Fibroblast of the aortic adventitia (primary cell): ENCODE results near the gene SH3D21. TPM values are rescaled to one million over a fixed set of nuclear protein-coding genes. Genes with fewer than 3 reads are reported as not detected.
A peak's percentile ranks its signal among the peaks of the same experiment; 100 is the strongest.

ENCODE experiments used
- DNase-seq: peaks from one replicate; pipeline ENCODE4 v3.0.0-alpha.2; 2010; ENCODE audit warnings: low read depth
- H3K4me3 ChIP-seq: 2 replicates; pipeline ENCODE4 v1.5.1; 2011; ENCODE audit warnings: low read depth, mild to moderate bottlenecking, control low read depth, low read length, moderate library complexity
- total RNA-seq: library from RNA; depleted of rRNA; stranded (reverse); fragments of >200 nt; gene quantifications from 2 replicates; pipeline ENCODE4 v1.2.3, GENCODE V29; 2012; ENCODE audit warnings: low replicate concordance
- TF ChIP-seq, protein P1 (sequence below): IDR thresholded peaks from 2 replicates; pipeline ENCODE4 v1.5.1; 2011; ENCODE audit warnings: mild to moderate bottlenecking, low read length, control low read depth, inconsistent platforms; ENCODE audit not compliant: insufficient read depth

Gene SH3D21
- total RNA-seq, 1 donor = 5.2 TPM

DNA sequence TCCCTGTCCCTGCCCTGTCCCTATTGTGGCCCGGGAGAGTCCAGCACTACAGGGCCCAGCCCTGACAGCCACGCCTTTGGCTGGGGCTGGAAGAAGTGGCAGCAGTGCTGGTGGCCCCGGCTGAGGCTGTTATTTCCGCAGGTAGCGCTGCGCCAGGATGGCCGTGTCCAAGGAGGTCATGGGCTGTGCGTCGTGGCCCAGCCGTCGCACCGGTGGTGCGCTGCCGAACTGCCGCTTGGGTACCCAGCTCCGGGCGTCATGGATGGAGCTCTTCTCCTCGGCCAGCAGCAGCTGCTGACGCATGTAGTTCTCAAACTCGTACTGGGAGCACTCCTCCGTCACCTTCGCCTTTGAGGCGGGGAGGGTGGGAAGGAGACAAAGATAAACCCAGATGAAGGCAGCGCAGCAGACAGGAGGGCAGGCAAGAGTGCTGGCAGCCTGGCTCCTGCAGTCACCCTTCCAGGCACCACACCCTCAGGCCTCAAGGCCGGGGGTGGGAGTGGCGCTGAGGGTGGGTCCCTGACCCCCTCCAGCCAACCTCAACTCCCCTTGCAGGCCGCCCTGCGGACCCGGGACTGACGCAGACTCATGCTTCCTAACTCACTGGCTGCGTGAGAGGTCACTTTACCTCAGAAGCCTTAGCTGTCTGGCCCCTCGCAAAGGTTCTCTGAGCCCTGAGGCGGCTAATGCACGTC, 35.6 kb downstream of the SH3D21 start:
- no peak for DNase-seq
- no peak overlapping the region for H3K4me3 ChIP-seq
- TF ChIP-seq, protein P1, sequence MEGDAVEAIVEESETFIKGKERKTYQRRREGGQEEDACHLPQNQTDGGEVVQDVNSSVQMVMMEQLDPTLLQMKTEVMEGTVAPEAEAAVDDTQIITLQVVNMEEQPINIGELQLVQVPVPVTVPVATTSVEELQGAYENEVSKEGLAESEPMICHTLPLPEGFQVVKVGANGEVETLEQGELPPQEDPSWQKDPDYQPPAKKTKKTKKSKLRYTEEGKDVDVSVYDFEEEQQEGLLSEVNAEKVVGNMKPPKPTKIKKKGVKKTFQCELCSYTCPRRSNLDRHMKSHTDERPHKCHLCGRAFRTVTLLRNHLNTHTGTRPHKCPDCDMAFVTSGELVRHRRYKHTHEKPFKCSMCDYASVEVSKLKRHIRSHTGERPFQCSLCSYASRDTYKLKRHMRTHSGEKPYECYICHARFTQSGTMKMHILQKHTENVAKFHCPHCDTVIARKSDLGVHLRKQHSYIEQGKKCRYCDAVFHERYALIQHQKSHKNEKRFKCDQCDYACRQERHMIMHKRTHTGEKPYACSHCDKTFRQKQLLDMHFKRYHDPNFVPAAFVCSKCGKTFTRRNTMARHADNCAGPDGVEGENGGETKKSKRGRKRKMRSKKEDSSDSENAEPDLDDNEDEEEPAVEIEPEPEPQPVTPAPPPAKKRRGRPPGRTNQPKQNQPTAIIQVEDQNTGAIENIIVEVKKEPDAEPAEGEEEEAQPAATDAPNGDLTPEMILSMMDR = no peak

DNA sequence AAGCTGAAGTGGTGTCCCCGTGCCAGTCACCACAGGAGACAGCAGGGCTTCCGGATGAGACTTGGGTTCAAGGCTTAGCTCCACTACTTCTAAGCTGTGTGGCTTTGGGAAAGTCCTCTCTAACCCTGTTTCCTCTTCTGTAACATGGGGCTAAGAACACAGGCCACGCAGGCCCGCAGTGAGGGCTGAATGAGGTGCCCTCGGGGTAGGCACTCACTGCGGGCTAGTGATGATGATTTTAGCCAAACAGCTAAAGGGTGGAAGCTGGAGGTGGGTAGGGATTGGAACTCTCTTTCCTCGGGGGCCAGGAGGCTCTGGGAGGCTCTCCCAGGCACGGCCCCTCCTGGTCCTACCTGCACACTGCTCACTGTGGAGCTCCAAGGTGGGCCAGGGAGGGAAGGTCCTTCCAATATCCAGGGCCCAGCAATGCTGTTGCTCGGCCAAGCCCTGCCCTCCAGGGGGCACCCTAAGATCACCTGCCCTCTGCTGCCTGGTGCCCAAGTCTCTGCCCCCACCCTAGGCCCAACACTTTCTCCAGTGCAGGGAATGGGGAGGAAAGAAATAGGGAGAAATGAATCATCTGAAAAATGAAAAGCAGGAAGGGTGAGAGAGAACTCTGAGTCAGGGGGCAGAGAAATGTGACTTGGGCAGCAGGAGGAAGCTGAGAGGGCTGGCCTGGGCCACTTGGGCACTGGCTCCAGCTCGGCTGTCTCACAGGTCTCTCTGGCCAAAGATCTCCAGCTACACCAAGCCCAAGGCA, 36.4 kb downstream of the SH3D21 start:
- TF ChIP-seq, protein P1 = peak; percentile 64
- DNase-seq = peak; percentile 71
- H3K4me3 ChIP-seq = no peak overlapping the region

DNA sequence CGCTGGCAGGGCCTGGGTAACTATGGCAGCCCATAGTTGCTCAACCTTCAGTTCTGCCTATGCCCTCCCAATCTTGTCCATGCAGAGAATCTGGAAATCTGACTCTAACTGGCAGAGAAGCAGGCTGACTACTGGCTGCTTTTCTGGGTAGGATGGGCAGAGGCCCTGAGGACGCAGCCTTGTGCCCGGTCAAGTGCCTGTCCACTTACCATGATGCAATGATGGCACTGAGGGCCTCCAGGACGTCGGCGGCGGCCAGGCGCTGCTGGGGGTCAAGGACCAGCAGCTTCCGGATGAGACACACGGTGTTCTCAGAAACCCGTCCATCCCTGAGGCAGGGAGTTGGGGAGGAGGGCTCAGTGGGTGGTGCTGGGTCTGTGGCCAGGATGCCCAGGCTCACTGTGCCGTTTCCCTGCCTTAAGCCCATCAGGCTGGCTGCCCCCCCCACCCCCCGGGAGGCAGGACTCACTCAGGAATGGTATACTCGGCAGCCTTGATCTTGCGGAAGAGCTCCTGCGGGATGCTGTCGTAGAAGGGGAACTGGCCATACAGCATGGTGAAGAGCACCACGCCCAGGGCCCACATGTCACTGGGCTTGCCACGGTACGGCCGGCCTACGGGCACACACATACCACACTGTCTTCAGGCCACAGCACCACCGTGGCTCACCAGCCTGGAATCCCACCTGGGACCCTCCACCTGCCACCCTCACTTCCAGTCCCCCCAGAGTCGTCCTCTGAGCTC, 37.7 kb downstream of the SH3D21 start:
- no peak overlapping the region for H3K4me3 ChIP-seq
- no peak for DNase-seq
- TF ChIP-seq, protein P1 = no peak

DNA sequence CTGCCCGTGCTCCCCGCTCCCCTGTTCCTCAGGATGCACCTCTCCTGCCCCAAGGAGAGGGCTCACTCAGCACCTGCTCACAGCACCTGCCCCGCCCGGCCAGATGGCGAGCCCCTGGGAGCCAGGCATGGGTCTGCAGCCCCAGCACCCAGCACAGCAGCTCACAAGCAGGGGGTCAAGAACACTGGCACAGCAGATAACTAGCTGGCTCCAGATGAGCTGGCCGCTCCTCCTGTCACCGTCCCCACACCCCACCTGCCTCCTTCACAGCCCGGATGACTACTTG, 38.2 kb downstream of the SH3D21 start:
- TF ChIP-seq, protein P1 = no peak
- DNase-seq = no peak

DNA sequence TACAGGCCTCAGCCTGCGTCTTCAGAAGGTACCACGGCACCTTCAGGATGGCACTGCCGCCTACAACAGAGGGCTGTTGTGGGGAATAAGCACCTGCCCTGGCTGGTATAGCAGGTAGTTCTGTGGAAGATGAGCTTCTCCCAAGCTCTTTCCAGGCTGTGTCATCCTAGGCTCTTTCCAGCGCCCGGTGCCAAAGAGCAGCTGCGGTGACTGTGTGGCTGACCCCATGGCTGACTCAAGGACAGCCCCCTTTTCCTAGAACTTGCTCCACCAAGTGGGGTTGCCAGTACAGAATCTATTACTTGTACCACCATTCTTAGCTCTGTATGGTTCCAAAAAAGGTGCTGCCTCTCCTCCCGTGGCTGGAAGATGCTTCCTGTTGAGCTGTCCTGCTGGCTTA, 39.2 kb downstream of the SH3D21 start:
- TF ChIP-seq, protein P1 = no peak
- no peak for DNase-seq

More for the DNA sequence above, 38.2 kb downstream of the SH3D21 start:
- H3K4me3 ChIP-seq = no peak overlapping the region

DNA sequence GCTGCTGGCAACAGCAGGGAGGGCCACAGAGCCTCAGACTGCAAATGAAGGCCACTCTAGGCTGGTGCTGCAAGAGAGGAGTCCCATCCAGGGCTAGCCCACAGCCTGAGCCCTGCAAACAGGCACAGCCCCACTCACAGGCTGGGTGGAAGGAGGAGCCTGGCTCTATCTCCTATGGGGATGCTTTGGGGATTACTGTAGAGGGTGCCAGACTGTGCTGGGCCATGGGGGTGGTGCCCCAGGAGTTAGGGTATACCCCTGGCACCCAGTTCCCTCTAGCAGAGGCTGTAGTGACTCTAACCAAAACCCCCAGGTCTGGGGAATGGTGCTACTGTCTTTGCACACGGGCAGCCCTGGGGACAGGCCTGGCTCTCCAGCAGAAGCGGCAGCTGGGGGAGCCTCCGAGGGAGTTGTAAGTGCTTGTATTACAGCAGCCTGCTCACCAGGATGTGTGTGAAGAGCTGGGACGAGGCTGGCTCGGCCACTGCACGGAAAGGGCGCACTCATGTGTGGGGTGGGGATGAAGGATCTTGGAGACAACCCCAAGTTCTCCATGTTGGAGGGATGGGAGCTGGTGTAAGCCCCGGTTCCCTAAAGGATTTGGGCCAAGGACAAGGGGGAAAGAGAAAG, 40.7 kb downstream of the SH3D21 start:
- TF ChIP-seq, protein P1 = no peak
- H3K4me3 ChIP-seq = no peak overlapping the region
- no peak for DNase-seq

More for the DNA sequence above, 39.2 kb downstream of the SH3D21 start:
- no peak overlapping the region for H3K4me3 ChIP-seq
